CD4-positive, alpha-beta T cell treated with Interleukin-6 at 100 ng/mL for 8 hours (primary cell): ENCODE data around the gene UTS2R.
"Not testable (repeated sequence)": the region's sequence is repeated elsewhere in the genome, so short reads cannot be mapped to it uniquely, and the experiment has no call there.

Experiments
- DNase-seq: peaks from one replicate; pipeline ENCODE4 v3.0.0-alpha.2; 2020; ENCODE audit warnings: mixed read lengths, low spot score

The UTS2R gene

DNA sequence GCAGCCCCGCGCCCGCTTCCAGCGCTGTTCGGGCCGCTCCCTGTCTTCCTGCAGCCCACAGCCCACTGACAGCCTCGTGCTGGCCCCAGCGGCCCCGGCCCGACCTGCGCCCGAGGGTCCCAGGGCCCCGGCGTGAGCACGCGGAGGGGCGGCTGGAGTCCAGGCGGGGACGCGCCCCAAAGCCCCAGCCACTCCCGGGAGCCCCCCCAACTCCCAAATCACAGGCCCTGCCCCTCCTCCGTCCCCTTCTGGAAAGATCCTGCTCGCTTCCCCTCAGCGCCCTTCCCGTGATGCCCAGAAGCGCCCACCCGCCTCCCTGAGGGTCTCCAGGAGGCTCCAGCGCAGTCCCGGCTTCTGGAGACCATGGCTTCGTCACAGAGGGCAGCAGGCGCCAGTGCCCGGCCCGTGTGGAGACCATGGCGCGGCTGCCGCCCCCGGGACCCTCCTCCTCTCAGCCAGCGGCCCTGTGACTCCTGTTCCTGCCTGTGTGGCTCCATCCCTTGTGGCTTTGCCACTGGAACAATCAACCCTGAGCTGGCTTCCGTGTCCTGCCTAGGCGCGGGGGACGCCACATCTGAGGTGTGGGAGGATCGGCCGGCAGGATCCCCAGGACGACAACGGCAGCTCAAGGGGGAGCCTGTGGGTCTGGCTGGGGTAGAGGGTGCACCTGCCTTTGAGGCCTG lies 3.9 kb downstream of the UTS2R start:
- DNase-seq = no peak

DNA sequence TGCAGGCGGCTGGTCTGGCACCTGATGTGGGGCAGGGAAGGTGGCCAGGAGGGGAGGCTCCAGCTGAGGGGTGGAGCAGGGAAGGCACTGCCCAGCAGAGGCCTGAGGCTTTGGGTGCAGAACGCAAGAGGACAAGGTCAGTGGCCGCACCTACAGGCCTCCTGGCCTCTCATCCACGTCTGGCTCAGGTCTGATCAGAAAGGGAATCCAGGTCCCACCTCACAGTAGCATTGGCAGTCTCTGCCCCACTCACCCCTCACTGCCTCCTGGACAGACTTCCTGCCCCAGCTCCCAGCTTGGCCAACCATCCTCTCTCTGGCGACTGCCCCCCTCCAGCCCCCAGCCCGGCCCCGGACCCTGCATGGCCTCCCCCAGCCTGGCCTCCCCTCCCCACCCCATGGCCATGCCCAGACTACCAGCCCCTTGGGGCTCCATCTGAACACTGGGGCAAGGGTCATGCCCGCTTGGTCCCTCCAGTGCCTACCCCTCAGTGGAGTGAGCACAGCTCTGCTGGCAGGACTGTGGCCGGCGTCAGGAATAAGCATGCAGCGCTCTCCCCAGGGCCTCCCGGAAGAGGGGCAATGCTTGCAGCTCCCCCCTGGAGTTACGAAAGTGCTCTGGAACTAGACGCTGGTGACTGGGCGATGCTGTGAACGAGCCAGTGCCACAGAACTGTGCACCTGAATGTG lies 4.6 kb downstream of the UTS2R start:
- no peak for DNase-seq

GRCh38 chr17:82377294-82377693 lies 5.7 kb downstream of the UTS2R start:
- DNase-seq = not testable (repeated sequence)

- DNase-seq = no peak
Observed at GRCh38 chr17:82377924-82378740, 6.6 kb downstream of the UTS2R start.

- no peak for DNase-seq
Observed at GRCh38 chr17:82378741-82379021, 7.1 kb downstream of the UTS2R start.

DNA sequence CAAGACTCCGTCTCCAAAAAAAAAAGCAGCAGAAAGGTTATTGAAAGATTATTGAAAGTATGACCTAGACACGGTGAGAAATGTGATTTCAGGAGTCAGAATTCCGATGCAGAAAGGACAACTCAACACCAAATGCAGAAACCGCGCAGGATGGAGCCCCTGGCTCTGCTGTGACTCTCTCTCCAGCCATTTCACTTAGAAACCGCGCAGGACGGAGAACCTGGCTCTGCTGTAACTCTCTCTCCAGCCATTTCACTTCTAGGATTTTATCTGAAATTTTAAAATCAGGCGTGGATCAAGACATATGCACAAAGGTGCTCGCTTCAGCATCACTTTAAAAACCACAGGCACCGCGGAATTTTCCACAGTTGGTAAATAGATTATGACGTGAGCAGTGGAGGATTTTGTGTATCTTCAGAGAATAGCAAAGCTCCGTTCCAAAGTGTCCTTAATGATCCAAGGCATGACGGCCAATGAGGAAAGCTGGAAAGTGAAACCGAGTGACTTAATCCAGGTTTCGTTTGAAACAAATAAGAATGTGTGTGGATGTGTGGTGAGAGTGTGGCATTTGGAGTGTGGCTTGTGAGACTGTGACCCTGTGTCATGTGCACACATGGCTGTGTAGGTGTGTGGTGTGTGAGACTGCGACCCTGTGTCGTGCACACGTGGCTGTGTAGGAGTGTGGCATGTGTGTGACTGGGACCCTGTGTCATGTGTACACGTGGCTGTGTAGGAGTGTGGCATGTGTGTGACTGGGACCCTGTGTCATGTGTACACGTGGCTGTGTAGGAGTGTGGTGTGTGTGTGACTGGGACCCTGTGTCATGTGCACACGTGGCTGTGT lies 9.5 kb downstream of the UTS2R start:
- DNase-seq = no peak

GRCh38 chr17:82381703-82382009 lies 10.1 kb downstream of the UTS2R start:
- DNase-seq = not testable (repeated sequence)

- not testable (repeated sequence) for DNase-seq
Observed at GRCh38 chr17:82382220-82382932, 10.8 kb downstream of the UTS2R start.

GRCh38 chr17:82382933-82383255 lies 11.3 kb downstream of the UTS2R start:
- no peak for DNase-seq

DNA sequence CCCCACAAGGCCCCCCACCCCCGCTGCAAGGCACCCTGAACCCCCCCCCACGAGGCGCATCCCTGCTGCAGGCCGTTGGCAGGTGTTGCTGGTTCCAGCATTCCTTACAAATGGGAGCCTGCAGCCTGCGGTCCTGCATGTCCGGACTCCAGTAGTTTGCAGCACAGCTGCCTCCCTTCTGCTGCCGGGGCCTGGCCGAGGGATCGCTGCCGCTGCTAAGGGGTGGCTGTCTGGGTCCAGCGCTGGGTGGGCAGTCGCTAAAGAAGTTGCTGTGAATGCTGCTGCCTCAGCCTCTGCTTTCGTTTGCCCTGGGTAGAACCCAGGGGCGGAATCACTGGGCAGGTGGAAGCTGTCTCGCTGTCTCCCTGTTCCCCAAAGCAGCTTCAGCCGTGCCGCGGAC lies 11.8 kb downstream of the UTS2R start:
- no peak for DNase-seq

DNA sequence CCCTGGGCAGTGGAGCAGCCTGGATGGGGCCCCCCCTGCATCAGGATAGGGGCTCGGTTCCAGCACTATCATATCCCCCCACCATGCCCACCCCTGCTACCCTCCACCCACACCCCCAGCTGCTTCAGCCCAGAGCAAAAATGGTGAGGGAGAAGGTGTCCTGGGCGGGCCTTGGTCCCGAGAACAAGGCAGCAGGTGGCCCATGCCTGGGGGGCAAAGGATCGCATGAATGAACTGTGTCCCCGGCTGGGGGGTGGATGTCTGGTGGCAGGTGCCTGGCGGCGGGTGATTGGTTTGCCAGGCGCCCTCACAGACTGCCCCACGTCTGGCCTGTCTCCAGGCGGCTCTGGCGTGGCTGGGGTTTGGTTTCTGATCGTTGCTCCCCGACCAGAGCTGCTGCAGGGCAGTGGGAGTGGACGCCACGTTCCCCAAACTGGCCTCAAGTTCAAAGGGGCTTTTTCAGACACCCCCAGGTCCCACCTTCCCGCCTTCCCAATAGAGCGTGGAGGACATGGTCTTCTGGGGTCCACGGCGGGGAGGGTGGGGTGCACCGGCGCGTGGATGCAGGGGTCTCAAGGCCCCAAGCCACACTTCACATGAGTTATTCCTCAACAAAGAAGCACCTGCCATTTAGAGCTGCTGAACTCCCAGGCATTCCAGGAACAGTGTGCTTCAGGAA lies 12.6 kb downstream of the UTS2R start:
- DNase-seq = no peak

DNA sequence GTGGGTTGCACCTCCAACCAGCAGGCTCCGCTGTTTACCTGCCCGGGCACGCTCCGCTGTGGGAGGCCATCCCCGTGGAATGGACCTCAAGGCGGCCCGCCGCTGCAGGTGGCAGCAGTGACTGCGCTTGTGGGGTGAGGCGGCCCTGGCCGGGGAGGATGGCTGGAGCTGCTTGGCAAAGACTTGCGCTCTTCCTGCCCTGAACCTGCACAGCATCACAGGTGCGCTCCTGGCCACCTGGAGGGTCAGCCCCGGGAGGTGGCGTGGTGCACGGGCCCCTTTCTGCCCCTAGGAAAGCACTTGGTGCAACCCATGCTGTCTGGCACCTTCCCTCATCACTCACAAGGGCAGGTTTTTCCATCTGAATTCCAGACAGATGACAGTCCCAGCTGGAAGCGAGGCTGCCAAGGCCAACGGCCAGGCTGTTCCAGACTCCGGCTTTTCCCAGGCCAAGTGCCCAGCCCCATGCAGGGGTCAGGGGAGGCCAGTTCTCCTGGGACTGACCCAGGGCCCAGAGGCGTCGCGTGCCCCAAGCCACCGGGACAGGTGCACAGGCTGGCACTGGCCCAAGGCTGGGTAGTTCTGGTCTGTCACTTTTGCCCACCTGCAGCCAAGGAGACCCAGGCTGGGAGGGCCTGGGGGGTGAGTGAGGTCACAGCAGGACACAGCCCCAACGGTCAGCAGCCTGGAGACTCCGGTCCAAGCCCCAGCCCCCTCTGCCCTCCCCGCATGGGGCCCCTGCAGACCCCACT lies 13.3 kb downstream of the UTS2R start:
- no peak for DNase-seq

GRCh38 chr17:82385559-82386254 lies 14.1 kb downstream of the UTS2R start:
- DNase-seq = no peak

- no peak for DNase-seq
Observed at GRCh38 chr17:82386255-82386831, 14.8 kb downstream of the UTS2R start.

DNA sequence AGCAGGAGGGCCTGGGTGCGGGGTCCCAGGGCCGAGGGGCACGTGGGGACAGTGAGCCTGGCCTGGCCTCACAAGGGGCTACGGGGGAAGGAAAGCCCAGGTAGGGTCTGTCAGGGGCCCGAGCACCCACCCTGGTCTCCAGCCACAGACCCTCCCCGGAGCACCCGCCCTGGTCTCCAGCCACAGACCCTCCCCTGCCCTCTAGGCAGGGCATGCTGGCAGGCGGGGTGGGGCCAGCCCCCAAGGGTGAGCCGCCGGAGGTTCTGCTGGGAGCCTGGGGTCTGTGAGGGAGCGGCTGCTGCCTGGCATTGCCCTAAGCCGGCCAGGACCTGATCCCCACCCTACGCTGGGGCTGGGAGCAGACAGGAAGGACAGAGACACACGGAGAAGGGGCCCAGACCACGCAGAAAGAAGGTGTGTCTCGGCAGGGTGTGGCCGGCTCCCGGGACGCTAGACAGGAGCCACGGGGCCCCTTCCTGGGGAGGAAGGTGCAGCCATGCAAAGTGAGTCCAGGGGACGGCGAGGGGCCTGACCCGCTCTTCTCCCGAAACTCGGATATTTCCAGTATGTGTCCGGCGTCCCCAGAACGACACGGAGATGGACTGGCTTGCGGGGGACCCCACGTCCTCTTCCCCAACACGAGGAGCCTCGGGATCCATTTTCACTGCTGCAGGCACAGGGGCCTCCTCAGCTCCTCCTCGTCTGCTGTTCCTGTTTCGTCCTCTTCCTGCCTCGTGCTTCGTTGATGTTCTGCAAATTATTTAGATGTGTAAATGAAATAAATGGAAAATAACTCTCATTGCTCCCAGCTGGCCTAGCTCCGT lies 15.5 kb downstream of the UTS2R start:
- DNase-seq = no peak

GRCh38 chr17:82387705-82388106 lies 16.1 kb downstream of the UTS2R start:
- no peak for DNase-seq

GRCh38 chr17:82388223-82388921 lies 16.8 kb downstream of the UTS2R start:
- DNase-seq = no peak

GRCh38 chr17:82388922-82389283 lies 17.3 kb downstream of the UTS2R start:
- DNase-seq = no peak
